SU-DHL-6 (cell line): Measurements from ENCODE around the gene ZFP36.

Experiments used
- H2AFZ ChIP-seq: fragments of 200-600 bp; sonication (generic); 2 replicates; pipeline ENCODE4 v1.6.1; 2014; ENCODE audit warnings: low read depth, mild to moderate bottlenecking, moderate library complexity, mixed read lengths, antibody characterized with exemption, low read length; ENCODE audit not compliant: severe bottlenecking
- H3F3A ChIP-seq: fragments of 200-600 bp; shearing (Covaris generic); 2 replicates; pipeline ENCODE4 v1.6.0; 2016; ENCODE audit warnings: antibody characterized with exemption, mild to moderate bottlenecking; ENCODE audit not compliant: insufficient read depth
- H3K27ac ChIP-seq: fragments of 200-600 bp; sonication (generic); 2 replicates; pipeline ENCODE4 v1.5.1; 2016; ENCODE audit warnings: low read depth, mild to moderate bottlenecking, low read length, moderate library complexity, mixed read lengths
- H3K27me3 ChIP-seq: fragments of 200-600 bp; sonication (generic), shearing (Covaris generic); 2 replicates; pipeline ENCODE4 v1.6.0; 2014; ENCODE audit warnings: mild to moderate bottlenecking, low read length
- H3K36me3 ChIP-seq: fragments of 200-600 bp; sonication (generic); 2 replicates; pipeline ENCODE4 v1.6.1; 2014; ENCODE audit warnings: mild to moderate bottlenecking, low read length, mixed read lengths
- H3K4me2 ChIP-seq: fragments of 300-600, 200-600 bp; shearing (Covaris generic), sonication (generic); 2 replicates; pipeline ENCODE4 v1.6.0; 2014; ENCODE audit warnings: low read length, low read depth, mild to moderate bottlenecking; ENCODE audit not compliant: poor library complexity, severe bottlenecking
- H3K4me3 ChIP-seq: fragments of 200-600 bp; sonication (generic); 2 replicates; pipeline ENCODE4 v1.5.1; 2014; ENCODE audit warnings: antibody characterized with exemption, low read length, mild to moderate bottlenecking, mixed read lengths; ENCODE audit not compliant: insufficient read depth, poor library complexity, severe bottlenecking
- H3K79me2 ChIP-seq: fragments of 200-600 bp; sonication (generic); 2 replicates; pipeline ENCODE4 v1.6.1; 2014; ENCODE audit warnings: mild to moderate bottlenecking, low read length, moderate library complexity; ENCODE audit not compliant: insufficient read depth
- H3K9ac ChIP-seq: fragments of 200-600 bp; sonication (generic); 2 replicates; pipeline ENCODE4 v1.7.0; 2014; ENCODE audit warnings: mild to moderate bottlenecking, low read length
- H3K9me2 ChIP-seq: fragments of 200-600 bp; sonication (generic); replicated peaks from 2 replicates; pipeline ENCODE4 v1.6.1; 2014; ENCODE audit warnings: low read length; ENCODE audit not compliant: insufficient read depth
- H3K9me3 ChIP-seq: fragments of 200-600 bp; sonication (generic); 2 replicates; pipeline ENCODE4 v1.6.1; 2014; ENCODE audit warnings: low read length, mixed read lengths; ENCODE audit not compliant: insufficient read depth
- H4K20me1 ChIP-seq: fragments of 200-600 bp; sonication (generic); 2 replicates; pipeline ENCODE4 v1.6.1; 2014; ENCODE audit warnings: low read depth, mild to moderate bottlenecking, antibody characterized with exemption, low read length, moderate library complexity, mixed read lengths
- EZH2phosphoT487 ChIP-seq: fragments of 200-600 bp; sonication (generic), shearing (Covaris generic); conservative IDR thresholded peaks from 2 replicates; pipeline ENCODE4 v1.6.1; 2018; ENCODE audit warnings: mild to moderate bottlenecking, antibody characterized with exemption, low read length, moderate library complexity, mixed read lengths
- TF ChIP-seq, protein P1 (sequence below): fragments of 200-600 bp; sonication (generic); IDR thresholded peaks from one replicate; pipeline ENCODE4 v1.5.1; 2017; ENCODE audit warnings: antibody characterized with exemption, mild to moderate bottlenecking, low read length, moderate library complexity; ENCODE audit not compliant: insufficient read depth, poor library complexity, severe bottlenecking

ZFP36 gene

DNA sequence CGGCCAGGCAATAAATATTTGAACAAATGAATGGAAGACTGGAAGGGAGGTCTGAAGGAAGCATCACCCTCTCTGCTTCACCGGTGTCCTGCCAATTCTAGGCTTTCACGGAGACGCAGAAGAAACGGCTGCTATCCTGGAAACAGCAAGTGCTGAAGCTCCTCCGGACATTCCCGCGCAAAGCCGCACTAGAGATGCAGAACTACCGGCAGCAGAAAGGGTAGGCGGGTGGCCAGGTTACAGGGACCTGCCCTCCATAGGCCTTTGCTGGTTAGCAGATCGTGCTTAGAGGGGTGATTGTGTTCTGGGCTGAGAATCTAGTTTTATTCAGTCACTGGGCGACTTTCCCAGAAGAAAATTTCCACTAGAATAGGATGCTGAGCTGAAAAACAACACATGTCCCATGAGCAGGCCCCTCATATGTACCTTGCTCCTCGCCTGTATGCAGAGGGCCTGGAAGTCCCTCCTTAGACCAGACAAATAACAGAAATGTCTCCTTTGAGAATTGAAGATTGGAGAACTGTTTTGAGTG is 26.7 kb upstream of the ZFP36 start:
- Histone ChIP-seq H3K4me3 (no peak overlapping the region), H3K4me2 (no peak overlapping the region), H3F3A (no peaks in the 10 kb centered on the region), H3K79me2 (no peaks in the 10 kb centered on the region), H2AFZ (no peak overlapping the region), H3K27me3 (no peaks in the 10 kb centered on the region), H3K9me2 (no peaks in the 10 kb centered on the region), H3K9ac (no peak overlapping the region), H3K36me3 (no peaks in the 10 kb centered on the region), H3K9me3 (no peaks in the 10 kb centered on the region), H3K27ac (no peak overlapping the region), H4K20me1 (no peaks in the 10 kb centered on the region)
- TF ChIP-seq, protein P1, sequence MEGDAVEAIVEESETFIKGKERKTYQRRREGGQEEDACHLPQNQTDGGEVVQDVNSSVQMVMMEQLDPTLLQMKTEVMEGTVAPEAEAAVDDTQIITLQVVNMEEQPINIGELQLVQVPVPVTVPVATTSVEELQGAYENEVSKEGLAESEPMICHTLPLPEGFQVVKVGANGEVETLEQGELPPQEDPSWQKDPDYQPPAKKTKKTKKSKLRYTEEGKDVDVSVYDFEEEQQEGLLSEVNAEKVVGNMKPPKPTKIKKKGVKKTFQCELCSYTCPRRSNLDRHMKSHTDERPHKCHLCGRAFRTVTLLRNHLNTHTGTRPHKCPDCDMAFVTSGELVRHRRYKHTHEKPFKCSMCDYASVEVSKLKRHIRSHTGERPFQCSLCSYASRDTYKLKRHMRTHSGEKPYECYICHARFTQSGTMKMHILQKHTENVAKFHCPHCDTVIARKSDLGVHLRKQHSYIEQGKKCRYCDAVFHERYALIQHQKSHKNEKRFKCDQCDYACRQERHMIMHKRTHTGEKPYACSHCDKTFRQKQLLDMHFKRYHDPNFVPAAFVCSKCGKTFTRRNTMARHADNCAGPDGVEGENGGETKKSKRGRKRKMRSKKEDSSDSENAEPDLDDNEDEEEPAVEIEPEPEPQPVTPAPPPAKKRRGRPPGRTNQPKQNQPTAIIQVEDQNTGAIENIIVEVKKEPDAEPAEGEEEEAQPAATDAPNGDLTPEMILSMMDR = no peak
- no peak for TF ChIP-seq EZH2phosphoT487

DNA sequence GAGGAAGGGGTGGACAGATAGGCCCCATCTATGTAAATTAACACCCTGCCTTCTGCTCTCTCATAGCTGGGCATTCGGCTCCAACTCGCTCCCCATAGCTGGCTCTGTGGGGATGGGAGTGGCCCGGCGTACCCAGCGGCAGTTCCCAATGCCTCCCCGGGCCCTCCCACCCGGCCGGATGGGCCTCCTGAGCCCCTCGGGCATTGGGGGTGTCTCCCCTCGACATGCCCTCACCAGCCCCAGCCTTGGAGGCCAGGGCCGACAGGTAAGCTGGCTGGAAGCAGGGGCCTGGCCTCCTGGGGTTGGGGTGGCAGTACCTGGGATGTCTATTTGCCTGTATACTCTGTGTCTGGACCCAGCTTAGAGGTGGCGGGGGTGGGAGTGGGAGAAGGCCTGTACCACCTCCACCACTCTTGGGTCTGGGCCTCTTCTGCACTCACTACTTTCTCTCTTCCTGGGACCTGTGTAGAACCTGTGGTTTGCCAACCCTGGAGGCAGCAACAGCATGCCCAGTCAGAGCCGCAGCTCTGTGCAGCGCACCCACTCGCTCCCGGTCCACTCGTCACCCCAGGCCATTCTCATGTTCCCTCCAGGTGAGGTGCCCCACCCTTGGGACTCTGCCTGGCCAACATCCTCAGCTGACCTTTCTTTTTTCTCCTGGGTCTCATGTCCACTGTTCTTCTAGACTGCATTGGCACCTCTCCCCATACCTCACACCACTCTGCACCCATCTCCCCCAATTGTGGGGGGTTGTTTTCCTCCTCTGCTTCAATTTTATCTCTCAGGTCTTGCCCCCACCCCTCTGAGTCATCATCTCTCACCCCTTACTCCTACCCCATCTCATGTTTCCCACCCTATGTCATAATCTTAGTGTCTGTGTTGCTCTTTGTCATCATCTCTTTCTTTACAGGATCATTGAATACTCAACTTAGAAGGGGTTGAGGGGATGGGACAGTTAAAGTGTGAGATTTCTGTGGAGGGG is 25.8 kb upstream of the ZFP36 start:
- Histone ChIP-seq H2AFZ (no peak overlapping the region), H3K9me2 (no peaks in the 10 kb centered on the region), H3K4me3 (no peak overlapping the region), H4K20me1 (no peaks in the 10 kb centered on the region), H3K27ac (no peak overlapping the region), H3K9ac (no peak overlapping the region), H3K27me3 (no peaks in the 10 kb centered on the region), H3K9me3 (no peaks in the 10 kb centered on the region), H3F3A (no peaks in the 10 kb centered on the region), H3K4me2 (no peak overlapping the region), H3K36me3 (no peaks in the 10 kb centered on the region), H3K79me2 (no peaks in the 10 kb centered on the region)
- TF ChIP-seq, protein P1 = no peak
- no peak for TF ChIP-seq EZH2phosphoT487

DNA sequence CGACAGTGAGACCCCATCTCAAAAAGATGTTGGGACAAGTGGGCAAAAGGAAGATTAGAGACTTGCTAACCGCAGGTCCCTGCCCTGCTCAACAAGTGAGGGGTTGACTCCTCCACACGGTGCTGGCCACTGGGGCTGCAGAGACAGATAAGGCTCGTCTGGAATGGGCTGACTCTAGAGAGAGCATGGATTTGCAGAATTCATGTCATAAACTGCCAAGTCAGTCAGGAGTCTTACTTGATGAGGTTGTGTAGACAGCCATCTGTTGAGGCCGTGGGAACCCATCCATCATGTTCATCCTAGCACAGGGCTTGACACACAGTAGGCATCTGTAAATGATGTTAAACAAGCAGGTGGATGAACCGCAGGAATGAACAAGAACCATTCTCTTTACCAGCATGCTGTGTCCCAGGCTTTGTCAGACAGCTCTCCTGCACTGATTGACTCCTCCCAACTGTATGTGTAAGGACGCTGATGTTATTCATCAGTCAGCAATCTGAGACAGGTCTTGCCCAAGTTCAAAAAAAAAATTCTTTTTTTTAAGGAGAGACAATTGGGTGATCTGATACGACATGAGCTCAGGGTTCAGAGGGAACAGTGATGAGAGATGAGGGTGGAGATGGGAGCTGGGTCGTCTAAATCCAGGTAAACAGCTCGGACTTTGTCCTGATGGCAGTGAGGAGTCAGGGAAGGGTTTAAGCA is 24.6 kb upstream of the ZFP36 start:
- Histone ChIP-seq H3K9me3 (no peaks in the 10 kb centered on the region), H3K27me3 (no peaks in the 10 kb centered on the region), H3K4me3 (no peak overlapping the region), H3K4me2 (no peak overlapping the region), H4K20me1 (no peaks in the 10 kb centered on the region), H3K36me3 (no peaks in the 10 kb centered on the region), H2AFZ (no peak overlapping the region), H3F3A (no peaks in the 10 kb centered on the region), H3K9ac (no peak overlapping the region), H3K9me2 (no peaks in the 10 kb centered on the region), H3K79me2 (no peaks in the 10 kb centered on the region), H3K27ac (no peak overlapping the region)
- no peak for TF ChIP-seq EZH2phosphoT487
- TF ChIP-seq, protein P1 = no peak
